ENCODE data around the gene FOXM1.

FOXM1 gene

GRCh38 chr12:2877047-2877952 lies at the start of gene FOXM1, which contains the start of gene RHNO1:
TSS of gene FOXM1 (minus strand) at chr12:2877174. CDS start at chr12:2874478, 2,696 bp downstream.
TSS of gene RHNO1 (plus strand) at chr12:2877223. CDS start at chr12:2885367, 8,144 bp downstream.
- peak; percentile 83 to 89 for DNase-seq

GRCh38 chr12:2925322-2925995 lies 48.5 kb upstream of the FOXM1 start:
- no peak for DNase-seq

DNA sequence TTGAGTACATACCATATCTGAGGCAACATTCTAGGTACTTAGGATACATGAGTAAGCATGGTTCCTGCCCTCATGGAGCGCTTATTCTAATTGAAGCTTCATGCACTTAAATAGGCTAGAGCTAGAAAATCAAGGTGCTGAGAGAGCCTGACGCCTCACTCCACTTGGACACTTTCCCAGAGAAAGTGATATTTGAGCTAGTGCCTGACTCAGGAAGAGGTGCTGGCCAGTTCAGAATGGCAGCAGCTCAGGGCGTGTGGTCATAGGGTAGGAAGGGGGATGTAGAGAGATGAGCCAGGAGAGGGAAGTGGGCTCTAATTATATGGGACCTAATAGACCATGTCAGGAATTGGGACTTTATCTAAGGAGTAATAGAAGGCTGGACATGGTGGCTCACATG lies 47.0 kb upstream of the FOXM1 start:
- DNase-seq = no peak

GRCh38 chr12:2923057-2923456 lies 46.1 kb upstream of the FOXM1 start:
- no peak for DNase-seq

DNA sequence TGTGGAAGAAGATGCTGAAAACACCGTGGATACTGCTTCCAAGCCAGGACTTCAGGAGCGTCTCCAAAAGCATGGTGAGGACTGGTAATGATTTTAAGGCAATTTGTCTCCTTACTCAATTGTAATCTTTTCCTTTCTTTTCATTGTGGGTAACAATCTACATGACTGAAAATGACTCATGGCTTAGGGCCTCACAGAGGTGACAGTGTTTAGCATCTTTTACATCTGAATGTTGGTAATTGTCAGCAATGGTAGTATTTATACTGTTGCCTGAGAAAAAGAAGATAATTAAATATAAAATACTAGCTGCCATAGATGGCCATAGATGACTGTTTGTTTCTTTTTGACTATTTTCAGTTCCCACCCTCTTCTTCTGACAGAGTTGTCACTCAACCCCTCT lies 45.4 kb upstream of the FOXM1 start:
- no peak for DNase-seq

GRCh38 chr12:2919249-2919648 lies 42.3 kb upstream of the FOXM1 start:
- no peak for DNase-seq

- no peak for DNase-seq
These were observed 35.2 kb upstream of the FOXM1 start for GRCh38 chr12:2912216-2912575.

DNA sequence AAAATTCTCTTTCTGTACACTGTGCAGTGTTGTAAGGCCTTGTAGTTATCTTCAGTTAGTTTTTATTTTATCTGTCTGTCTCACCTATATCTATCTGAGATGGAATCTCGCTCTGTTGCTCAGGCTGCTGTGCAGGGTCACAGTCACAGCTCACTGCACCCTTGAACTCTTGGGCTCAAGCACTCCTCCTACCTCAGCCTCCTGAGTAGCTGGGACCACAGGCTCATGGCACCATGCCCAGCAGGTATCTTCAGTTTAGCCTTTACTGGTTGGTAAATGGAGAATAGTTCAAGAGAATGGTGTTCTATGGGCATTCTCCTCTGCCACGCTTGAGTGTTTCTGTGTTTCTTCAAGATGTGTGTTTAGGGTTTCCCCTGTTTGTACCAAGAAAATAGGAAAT lies 27.3 kb upstream of the FOXM1 start:
- DNase-seq = no peak

GRCh38 chr12:2902272-2902880 lies 25.4 kb upstream of the FOXM1 start:
- DNase-seq = peak; percentile 37 to 79

DNA sequence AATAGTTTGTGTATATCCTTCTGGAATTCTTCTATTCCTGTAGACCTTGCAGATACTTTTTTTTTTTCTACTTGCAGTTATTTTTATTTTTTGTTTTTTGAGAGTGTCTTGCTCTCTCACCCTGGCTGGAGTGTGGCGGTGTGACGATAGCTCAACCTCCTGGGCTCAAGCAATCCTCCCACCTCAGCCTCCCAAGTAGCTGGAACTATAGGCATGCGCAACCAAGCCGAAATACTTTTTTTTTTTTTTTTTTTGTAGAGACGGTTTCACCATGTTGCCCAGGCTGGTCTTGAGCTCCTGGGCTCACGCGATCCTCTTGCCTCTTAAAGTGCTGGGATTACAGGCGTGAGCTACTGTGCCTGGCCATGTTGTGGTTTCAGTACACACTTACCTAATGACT lies 23.7 kb upstream of the FOXM1 start:
- no peak for DNase-seq

DNA sequence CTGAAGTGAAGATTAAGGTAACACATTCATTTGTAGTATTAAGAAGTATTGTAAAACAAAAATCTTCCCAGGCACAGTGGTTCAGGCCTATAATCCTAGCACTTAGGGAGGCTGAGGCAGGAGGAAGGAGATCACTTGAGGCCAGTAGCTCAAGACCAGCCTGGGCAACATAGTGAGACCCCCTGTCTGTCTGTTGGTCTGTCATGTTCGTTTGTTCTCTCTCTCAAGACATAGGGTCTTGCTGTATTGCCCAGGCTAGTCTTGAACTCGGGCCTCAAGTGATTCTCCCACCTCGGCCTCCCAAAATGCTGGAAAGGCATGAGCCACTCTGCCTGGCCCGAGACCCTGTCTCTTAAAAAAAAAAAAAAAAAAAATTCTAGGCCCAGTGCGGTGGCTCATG lies 20.4 kb upstream of the FOXM1 start:
- no peak for DNase-seq

- DNase-seq = no peak
These were observed 18.5 kb upstream of the FOXM1 start for GRCh38 chr12:2895511-2895910.

DNA sequence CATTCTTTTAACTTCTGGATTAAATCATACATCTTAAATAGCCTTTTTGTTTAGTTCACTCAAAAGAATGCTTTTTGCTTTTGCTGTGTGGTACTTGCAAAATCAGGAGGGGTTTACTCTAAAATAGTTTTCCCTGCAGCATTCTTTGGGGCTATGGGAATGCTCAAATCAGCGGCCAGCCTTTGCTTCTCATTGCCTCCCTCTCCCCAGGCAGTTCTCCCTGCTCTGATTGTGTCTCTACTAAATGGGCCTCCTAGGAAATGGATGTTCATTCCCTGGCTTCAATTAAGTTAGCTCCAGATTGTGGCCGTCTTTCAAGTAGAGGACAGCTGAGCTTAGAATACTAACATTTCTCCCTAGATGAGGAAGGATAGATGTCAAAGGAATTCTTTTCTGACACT lies 18.1 kb upstream of the FOXM1 start:
- DNase-seq = no peak

GRCh38 chr12:2893007-2893406 lies 16.0 kb upstream of the FOXM1 start:
- DNase-seq = no peak

DNA sequence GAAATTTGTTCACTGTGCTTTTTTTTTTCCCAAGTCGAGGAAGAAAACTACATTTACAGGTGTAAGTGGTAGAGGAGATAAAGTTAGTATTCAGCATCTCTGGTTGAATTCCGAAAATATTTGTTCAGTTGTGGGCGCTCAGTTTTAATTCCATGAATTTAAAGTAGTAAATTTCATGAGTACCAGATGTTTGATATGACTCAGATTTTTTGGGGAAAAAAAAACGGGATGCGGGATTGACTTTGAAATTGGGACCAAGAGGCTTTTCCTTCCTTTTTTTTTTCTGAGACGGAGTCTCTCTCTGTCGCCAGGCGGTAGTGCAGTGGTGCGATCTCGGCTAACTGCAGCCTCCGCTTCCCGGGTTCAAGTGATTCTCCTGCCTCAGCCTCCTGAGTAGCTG lies 15.3 kb upstream of the FOXM1 start:
- no peak for DNase-seq

GRCh38 chr12:2891240-2892053 lies 14.5 kb upstream of the FOXM1 start:
- DNase-seq = peak; percentile 5 to 40

GRCh38 chr12:2890388-2891239 lies 13.6 kb upstream of the FOXM1 start, which contains the start of gene TULP3:
TSS of gene TULP3 (plus strand) at chr12:2890891. CDS start at chr12:2890948, 57 bp downstream.
- DNase-seq = peak; percentile 97 to 98

- no peak for DNase-seq
These were observed 13.0 kb upstream of the FOXM1 start for GRCh38 chr12:2890001-2890387.

DNA sequence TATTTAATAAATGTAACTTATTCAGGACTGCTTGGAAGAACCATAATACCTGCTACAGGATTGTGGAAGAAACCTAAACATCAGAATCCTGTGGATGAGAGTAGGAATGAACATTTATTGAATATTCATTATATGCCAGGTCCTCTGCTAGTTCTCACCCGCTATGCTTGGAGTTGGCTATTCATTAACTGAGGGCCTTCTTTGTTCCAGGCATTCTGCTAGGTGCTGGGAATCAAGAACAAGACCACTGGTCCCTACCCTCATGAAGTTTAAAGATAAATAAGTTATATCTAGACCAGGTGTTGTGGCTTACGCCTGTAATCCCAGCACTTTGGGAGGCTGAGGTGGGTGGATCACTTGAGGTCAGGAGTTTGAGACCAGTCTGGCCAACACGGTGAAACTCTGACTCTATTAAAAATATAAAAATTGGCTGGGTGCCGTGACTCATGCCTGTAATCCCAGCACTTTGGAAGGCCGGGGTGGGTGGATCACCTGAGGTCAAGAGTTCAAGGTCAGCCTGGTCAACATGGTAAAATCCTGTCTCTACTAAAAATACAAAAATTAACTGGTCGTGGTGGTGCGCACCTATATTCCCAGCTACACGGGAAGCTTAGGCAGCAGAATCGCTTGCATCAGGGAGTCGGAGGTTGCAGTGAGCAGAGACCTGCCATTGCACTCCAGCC lies 9.9 kb upstream of the FOXM1 start:
- DNase-seq = no peak

DNA sequence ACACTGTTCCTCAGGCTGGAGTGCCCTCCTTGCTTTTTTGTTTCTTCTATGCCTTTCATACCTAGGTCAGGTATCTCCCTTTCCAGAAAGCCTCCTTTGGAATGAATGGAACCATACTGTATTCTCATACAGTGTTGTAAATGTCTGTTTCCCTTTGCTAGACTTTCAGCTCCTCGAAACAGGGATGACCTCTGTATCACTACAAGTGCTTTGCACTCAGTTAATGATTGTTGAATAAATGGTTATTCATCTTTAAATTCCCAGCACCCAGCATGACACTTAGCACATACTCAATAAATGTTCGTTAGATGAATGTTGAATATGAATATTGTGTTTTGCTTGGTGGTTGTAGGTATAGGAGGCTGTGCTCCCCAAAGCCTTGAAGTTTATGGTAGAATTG lies 7.8 kb upstream of the FOXM1 start:
- no peak for DNase-seq

DNA sequence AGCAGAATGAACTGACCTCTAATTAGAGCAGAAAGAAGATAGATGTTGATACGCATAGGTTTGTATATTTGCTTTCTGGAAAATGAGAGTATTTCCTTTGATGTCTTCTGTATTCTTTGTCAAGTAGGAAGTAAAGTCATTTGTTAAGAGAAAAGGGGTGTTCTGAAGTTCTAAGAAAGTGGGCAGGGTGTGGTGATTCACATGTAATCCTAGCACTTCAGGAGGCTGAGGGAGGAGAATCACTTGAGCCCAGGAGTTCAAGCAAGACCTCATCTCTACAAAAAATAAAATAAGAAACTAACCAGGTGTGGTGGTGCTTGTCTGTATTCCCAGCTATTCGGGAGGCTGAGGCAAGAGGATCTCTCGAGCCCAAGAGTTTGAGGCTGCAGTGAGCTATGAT lies 2.9 kb upstream of the FOXM1 start:
- no peak for DNase-seq

All from NCI-H2081 (cell line).